Ascending aorta (tissue), 2 donors: ENCODE results near the gene AHNAK. TPM values are rescaled to one million over a fixed set of nuclear protein-coding genes. Genes with fewer than 3 reads are reported as not detected.

Experiments used
- DNase-seq, 2 donors: peaks; one replicate each; pipeline ENCODE4 v3.0.0-alpha.2; 2019; ENCODE audit warnings: low spot score in 2 of 2
- H3K27ac ChIP-seq, 2 donors: fragments of 200-600 bp; sonication (generic); one replicate each; pipeline ENCODE4 v1.5.1; 2016 to 2017; ENCODE audit warnings: mild to moderate bottlenecking in 1 of 2
- H3K27me3 ChIP-seq: fragments of 200-600 bp; sonication (generic); one replicate; pipeline ENCODE4 v1.5.1; 2017
- H3K36me3 ChIP-seq, 2 donors: fragments of 200-600 bp; sonication (generic); one replicate each; pipeline ENCODE4 v1.5.1; 2016
- H3K4me1 ChIP-seq, 2 donors: fragments of 200-600 bp; sonication (generic); one replicate each; pipeline ENCODE4 v1.5.1; 2016 to 2017; ENCODE audit warnings: mild to moderate bottlenecking in 1 of 2
- H3K4me3 ChIP-seq, 2 donors: fragments of 200-600 bp; sonication (generic); one replicate each; pipeline ENCODE4 v1.5.1; 2016 to 2017; ENCODE audit warnings: mild to moderate bottlenecking in 1 of 2
- H3K9me3 ChIP-seq, 2 donors: fragments of 200-600 bp; sonication (generic); one replicate each; pipeline ENCODE4 v1.5.1; 2016
- intact Hi-C: fragments of 100-400 bp; cut with DNase I; formaldehyde crosslinking; loops from one replicate; pipeline ENCODE4 v1.15.1; 2023
- total RNA-seq: library from RNA; depleted of rRNA; stranded (reverse); fragments of >200 nt; gene quantifications from one replicate; pipeline ENCODE4 v1.1.0, GENCODE V29; 2016
- TF ChIP-seq, protein P1 (sequence below), 3 experiments: fragments of 200-600 bp in 2 of 3; fragments of 450-650 bp in 1 of 3; sonication (generic) in 2 of 3; IDR thresholded peaks; one replicate each; pipeline ENCODE4 v1.5.1; 2016 to 2019; ENCODE audit warnings: antibody characterized with exemption in 3 of 3, mild to moderate bottlenecking in 1 of 3, moderate library complexity in 1 of 3

Gene AHNAK
- total RNA-seq, 1 donor from 2014 or later = 718 TPM

DNA sequence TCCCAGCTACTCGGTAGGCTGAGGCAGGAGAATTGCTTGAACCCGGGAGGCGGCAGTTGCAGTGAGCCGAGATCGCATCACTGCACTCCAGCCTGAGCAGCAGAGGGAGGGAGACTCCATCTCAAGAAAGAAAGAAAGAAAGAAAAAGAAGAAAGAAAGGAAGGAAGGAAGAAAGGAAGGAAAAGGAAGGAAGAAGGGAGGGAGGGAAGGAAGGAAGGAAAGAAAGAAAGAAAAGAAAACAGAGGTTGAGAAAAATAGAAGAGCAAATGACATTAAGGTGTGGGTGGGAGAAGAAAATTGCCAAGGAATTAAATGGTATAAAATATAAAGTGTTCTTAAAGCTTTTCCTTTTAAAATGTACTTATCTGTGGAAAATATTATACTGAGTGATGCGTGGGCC lies 49.9 kb downstream of the AHNAK start:
- Histone ChIP-seq H3K4me3 (no peak overlapping the region), H3K9me3 (no peaks in the 10 kb centered on the region), H3K27ac (no peak overlapping the region), H3K36me3 (no peaks in the 10 kb centered on the region), H3K27me3 (no peaks in the 10 kb centered on the region), H3K4me1 (peaks cover 0 to 8% of the 10 kb centered on the region in 2 donors)
- TF ChIP-seq, protein P1, sequence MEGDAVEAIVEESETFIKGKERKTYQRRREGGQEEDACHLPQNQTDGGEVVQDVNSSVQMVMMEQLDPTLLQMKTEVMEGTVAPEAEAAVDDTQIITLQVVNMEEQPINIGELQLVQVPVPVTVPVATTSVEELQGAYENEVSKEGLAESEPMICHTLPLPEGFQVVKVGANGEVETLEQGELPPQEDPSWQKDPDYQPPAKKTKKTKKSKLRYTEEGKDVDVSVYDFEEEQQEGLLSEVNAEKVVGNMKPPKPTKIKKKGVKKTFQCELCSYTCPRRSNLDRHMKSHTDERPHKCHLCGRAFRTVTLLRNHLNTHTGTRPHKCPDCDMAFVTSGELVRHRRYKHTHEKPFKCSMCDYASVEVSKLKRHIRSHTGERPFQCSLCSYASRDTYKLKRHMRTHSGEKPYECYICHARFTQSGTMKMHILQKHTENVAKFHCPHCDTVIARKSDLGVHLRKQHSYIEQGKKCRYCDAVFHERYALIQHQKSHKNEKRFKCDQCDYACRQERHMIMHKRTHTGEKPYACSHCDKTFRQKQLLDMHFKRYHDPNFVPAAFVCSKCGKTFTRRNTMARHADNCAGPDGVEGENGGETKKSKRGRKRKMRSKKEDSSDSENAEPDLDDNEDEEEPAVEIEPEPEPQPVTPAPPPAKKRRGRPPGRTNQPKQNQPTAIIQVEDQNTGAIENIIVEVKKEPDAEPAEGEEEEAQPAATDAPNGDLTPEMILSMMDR (IDR thresholded peaks at IDR 0.05) = no peak
- intact Hi-C loops = no loop called here
- DNase-seq = no peak

DNA sequence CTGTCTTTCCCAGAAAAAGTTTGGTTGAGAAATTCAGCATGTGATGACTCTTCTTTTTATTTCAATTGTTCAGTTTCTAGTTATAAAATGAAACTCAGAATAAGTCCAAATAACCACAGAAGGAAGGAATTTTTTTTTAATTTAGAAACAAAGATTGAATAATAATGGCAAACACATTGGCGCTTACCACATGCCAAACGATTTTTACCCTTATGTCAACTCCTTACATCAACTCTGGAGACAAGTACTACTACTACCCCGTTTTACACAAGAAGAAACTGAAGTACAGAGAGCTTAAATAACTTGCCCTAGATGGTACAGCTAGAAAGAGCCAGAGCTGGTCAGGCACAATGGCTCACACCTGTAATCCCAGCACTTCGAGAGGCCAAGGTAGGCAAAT lies 52.4 kb downstream of the AHNAK start:
- no peaks in the 10 kb centered on the region for H3K4me1 ChIP-seq
- intact Hi-C loops = no loop called here

DNA sequence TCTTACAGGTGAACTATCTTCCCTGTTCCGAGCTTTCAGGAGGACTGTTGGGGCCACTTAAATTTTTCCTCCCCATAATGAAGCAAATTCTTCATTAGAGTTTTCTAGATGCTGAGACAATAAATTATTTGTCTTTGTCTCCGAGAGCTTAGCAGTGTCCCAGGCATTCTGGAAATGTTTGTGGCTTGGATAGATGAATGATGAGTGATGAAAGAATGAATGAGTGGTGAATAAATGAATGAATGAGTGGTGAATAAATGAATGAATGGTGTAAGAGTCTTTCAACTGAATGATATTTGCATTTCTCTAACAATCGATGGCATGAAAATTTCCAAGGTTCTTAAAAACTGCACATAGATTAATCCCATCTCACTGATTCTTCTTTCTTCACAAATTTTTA lies 52.8 kb downstream of the AHNAK start:
- Histone ChIP-seq H3K36me3 (no peaks in the 10 kb centered on the region), H3K27ac (no peak overlapping the region), H3K27me3 (no peaks in the 10 kb centered on the region), H3K4me3 (no peak overlapping the region), H3K4me1 (no peaks in the 10 kb centered on the region), H3K9me3 (no peaks in the 10 kb centered on the region)
- TF ChIP-seq, protein P1 (IDR thresholded peaks at IDR 0.05) = no peak
- intact Hi-C loops = no loop called here
- no peak for DNase-seq

More for the DNA sequence above, 52.4 kb downstream of the AHNAK start:
- no peak for DNase-seq
- H3K27ac ChIP-seq = no peak overlapping the region
- H3K9me3 ChIP-seq = no peaks in the 10 kb centered on the region
- H3K36me3 ChIP-seq = no peaks in the 10 kb centered on the region
- no peak overlapping the region for H3K4me3 ChIP-seq
- TF ChIP-seq, protein P1 (IDR thresholded peaks at IDR 0.05) = no peak
- H3K27me3 ChIP-seq = no peaks in the 10 kb centered on the region

DNA sequence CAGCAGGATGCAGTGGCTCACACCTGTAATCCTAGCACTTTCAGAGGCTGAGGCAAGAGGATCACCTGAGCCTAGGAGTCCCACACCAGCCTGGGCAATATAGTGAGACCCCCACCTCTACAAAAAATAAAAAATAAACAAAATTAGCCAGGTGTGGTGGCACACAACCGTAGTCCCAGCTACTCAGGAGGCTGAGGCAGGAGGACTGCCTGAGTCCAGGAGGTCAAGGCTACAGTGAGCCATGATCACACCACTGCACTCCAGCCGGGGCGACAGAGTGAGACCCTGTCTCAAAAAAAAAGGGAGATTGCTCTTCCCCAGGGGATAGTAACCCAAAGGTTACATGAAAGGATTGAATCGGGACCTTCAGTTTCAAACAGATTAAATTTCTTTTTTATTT lies 54.0 kb downstream of the AHNAK start:
- Histone ChIP-seq H3K27me3 (no peaks in the 10 kb centered on the region), H3K27ac (no peak overlapping the region), H3K4me1 (no peaks in the 10 kb centered on the region), H3K36me3 (no peaks in the 10 kb centered on the region), H3K4me3 (no peak overlapping the region), H3K9me3 (no peaks in the 10 kb centered on the region)
- TF ChIP-seq, protein P1 (IDR thresholded peaks at IDR 0.05) = no peak
- DNase-seq = no peak
- intact Hi-C loops = no loop called here

DNA sequence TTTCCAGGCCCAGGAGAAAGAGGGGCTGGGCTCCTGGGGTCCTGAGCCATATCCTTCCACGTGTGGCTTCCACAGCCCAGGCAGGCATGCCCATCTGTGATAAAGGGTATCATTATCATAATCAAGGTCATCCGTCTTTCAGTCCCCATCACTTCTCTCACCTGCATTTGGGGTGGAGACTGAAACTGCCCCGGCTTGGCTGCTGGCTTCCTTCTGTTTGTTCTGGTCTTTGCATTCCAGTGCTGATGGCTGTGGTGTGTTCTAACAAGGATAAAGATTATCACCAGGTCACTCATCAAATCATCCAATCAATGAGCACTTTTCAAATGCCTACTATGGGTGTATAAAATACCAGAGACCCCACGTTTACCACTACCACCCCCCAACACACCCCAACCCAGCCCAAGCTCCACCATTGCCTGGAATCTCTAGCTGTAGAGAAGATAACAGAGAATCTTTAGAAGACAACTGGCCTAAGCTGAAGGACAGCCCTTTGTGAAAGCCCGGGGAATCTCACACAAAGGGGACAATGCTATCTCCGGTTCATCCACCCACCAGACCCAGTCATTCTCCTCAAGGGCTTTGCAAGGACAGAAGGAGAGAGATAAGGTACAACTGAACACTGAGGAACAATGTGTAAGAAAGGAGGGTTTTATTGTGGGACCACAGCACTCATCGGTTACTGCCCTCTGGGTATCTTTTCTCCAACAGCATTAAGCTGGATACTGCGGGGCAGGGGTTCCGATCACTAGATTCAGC lies 54.9 kb downstream of the AHNAK start:
- TF ChIP-seq, protein P1 (IDR thresholded peaks at IDR 0.05) = no peak
- H3K4me3 ChIP-seq = no peak overlapping the region
- intact Hi-C loops = no loop called here
- H3K9me3 ChIP-seq = no peaks in the 10 kb centered on the region
- no peaks in the 10 kb centered on the region for H3K4me1 ChIP-seq
- no peaks in the 10 kb centered on the region for H3K36me3 ChIP-seq
- DNase-seq = no peak
- H3K27me3 ChIP-seq = no peaks in the 10 kb centered on the region
- no peak overlapping the region for H3K27ac ChIP-seq
